GM19099 (cell line): ENCODE measurements around the gene ENAH.

Source experiments
- POLR2A ChIP-seq: IDR thresholded peaks from 3 replicates; pipeline ENCODE4 v1.6.1; 2011; ENCODE audit warnings: low read depth; ENCODE audit not compliant: insufficient read length; ENCODE audit errors: extremely low read depth

Gene ENAH

GRCh38 chr1:225541383-225541782, 111.5 kb downstream of the ENAH start:
- TF ChIP-seq POLR2A: no peak

GRCh38 chr1:225539575-225539974, 113.3 kb downstream of the ENAH start:
- TF ChIP-seq POLR2A: no peak

DNA sequence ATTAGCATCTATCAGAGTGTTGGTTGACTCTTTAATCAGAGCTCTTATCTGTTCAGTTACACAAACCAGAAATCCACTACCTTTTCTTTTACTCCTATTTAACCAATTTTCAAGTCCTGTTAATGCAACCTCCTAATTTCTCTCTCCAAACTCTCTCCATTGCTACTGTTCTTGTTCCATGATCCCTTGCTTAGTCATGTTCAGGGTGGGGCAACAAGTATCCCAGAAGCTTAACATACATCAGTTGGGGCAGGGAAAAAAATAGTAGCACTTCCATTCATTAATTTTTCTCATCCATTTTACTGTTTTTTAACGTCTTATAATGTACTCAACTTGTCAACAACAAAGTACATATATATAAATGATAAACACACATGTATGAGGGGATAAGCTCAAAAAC, 113.9 kb downstream of the ENAH start:
- no peak for TF ChIP-seq POLR2A

GRCh38 chr1:225537554-225538251, 115.2 kb downstream of the ENAH start:
- TF ChIP-seq POLR2A: no peak

GRCh38 chr1:225535280-225535679, 117.6 kb downstream of the ENAH start:
- TF ChIP-seq POLR2A: no peak

DNA sequence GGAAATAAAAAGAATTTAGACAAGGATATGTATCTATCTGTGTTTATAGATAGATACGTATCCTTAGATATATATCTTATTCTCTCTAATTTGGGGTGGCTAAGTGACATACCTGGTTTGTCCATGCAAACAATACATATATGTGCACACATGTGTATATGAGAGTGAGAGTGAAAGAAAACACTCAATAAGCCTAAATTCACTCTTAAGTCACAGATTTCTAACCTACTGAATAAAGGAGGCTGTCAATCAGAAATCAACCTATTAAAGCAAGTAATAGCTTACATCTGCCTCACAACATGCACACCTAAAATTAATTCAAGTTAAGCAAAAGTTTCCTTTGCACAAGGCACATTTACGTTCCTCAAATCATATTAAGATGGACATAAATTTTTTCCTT, 118.2 kb downstream of the ENAH start:
- no peak for TF ChIP-seq POLR2A

DNA sequence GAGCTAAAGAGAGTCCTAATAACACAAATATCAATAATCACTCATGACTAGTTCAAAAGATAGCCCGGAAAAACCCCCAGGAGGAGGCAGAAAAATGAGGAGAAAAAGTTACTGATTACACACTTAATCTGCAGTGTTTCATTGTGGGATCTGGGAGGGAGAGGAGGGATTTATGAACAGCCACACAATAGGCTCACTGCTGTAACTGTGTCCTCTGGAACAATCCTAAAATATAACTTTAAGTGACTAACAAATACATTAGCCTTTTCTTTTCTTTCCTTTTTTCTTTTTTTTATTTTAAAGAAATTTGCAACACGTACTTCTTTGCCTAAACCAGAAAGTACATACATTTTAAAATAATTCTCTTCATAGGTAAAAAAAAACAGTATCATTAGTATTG, 118.8 kb downstream of the ENAH start:
- TF ChIP-seq POLR2A: no peak

DNA sequence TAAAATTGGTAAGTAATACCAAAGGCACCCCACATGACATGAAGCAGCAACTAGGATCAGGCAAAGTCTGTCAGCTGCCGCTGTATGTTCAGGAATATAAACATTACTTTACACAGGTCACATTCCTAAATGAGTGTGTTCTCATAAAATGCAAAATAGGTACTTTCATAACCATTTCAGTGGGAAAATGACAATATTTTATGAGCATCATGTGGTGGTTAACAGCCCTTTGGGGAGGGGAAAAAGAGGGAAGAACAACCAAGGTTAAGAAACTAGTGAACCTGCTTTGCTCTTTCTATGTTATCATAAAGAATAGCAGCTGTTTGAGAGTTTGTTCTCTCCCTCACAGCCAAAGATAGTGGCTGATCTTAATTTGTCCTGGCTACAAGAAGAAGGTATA, 119.7 kb downstream of the ENAH start:
- no peak for TF ChIP-seq POLR2A

DNA sequence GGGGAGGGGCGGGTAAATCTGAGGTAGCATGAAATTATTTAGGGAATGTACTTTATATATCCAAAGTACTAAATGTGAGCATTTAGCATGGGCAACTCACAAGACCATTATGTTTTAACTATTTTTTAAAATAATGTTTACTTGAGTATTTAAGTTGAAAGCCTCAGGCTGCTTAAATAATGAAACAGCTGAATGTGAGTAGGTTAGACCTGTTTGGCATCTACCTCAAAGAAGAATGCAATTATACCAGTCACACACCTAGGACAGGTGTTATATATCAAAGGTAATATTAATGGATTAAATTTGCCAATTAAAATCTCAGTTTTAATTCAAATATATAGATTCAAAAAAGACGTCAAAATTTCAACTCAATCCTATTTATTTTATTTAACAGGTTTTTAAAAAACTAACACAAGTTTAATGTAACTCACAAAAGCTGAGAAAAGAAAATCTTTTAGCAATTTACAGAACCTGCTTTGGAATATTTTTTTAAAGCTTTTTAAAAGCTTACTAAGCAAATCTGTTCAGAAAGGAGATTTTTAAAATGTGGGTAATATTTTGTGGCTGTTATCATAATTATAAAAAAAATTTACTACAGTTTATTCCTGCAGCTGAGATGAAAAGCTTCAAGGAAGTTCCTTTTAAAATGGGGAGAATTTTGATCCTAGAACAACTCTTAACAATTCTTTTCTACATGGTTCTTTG, 120.5 kb downstream of the ENAH start:
- no peak for TF ChIP-seq POLR2A

GRCh38 chr1:225529726-225530125, 123.2 kb downstream of the ENAH start:
- no peak for TF ChIP-seq POLR2A

- TF ChIP-seq POLR2A: no peak
Measured at GRCh38 chr1:225527575-225527974, 125.3 kb downstream of the ENAH start.

- TF ChIP-seq POLR2A: no peak
Measured at GRCh38 chr1:225526878-225527277, 126.0 kb downstream of the ENAH start.

GRCh38 chr1:225525377-225525776, 127.5 kb downstream of the ENAH start:
- TF ChIP-seq POLR2A: no peak

DNA sequence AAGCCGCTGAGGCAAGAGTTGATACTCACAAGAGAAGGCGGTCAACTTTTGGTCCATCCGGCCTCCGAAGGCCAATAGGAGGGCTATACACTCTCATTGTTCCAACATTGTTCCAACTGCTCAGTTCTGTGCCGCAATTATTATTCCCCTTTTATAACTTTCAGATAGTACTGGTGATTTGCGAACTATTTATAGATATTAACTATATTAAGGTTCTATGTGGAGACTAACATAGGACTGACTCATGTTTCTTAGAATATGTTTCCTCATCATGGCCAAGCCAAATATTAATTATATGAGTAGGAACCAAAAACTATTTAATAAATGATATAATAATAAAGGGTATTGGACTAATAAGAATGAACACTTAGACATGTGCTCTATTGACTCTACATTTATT, 128.4 kb downstream of the ENAH start:
- TF ChIP-seq POLR2A: no peak

- no peak for TF ChIP-seq POLR2A
Measured at GRCh38 chr1:225523263-225523950, 129.5 kb downstream of the ENAH start.
